Activated naive CD8-positive, alpha-beta T cell treated with anti-CD3 and anti-CD28 coated beads, Interleukin-2, amount 50 U/mL, for 24 hours (primary cell): ENCODE results near the gene ARHGAP24.

Experiments
- ATAC-seq: fragments of 150-1000 bp; cut with Tn5 transposase; one replicate; pipeline ENCODE4 v1.10.0; 2021
- DNase-seq: peaks from one replicate; pipeline ENCODE4 v3.0.0; 2021
- H3K27ac Mint-ChIP-seq: one replicate; pipeline ENCODE4 v1.8.0; 2021; ENCODE audit warnings: mild to moderate bottlenecking, mixed read lengths
- H3K27me3 Mint-ChIP-seq: one replicate; pipeline ENCODE4 v1.8.0; 2021; ENCODE audit warnings: mixed read lengths
- H3K36me3 Mint-ChIP-seq: one replicate; pipeline ENCODE4 v1.8.0; 2021; ENCODE audit warnings: low read depth, mixed read lengths
- H3K4me1 Mint-ChIP-seq: one replicate; pipeline ENCODE4 v1.8.0; 2021; ENCODE audit warnings: mixed read lengths
- H3K4me3 Mint-ChIP-seq: one replicate; pipeline ENCODE4 v1.8.0; 2021; ENCODE audit warnings: mild to moderate bottlenecking, moderate library complexity, mixed read lengths
- H3K9me3 Mint-ChIP-seq: one replicate; pipeline ENCODE4 v1.8.0; 2021; ENCODE audit warnings: mixed read lengths

Gene ARHGAP24

GRCh38 chr4:86034616-86035015 lies 559.7 kb downstream of the ARHGAP24 start:
- Mint-ChIP-seq H3K4me1 (no peaks in the 10 kb centered on the region), H3K27ac (no peak overlapping the region), H3K36me3 (no peaks in the 10 kb centered on the region), H3K4me3 (no peak overlapping the region), H3K27me3 (peaks cover 2% of the 10 kb centered on the region), H3K9me3 (no peaks in the 10 kb centered on the region)
- ATAC-seq: no peak
- no peak for DNase-seq

- no peak for DNase-seq
- H3K4me3 Mint-ChIP-seq: no peak overlapping the region
- no peak overlapping the region for H3K27ac Mint-ChIP-seq
- no peaks in the 10 kb centered on the region for H3K36me3 Mint-ChIP-seq
- H3K27me3 Mint-ChIP-seq: peaks cover 2% of the 10 kb centered on the region
- no peak for ATAC-seq
- no peaks in the 10 kb centered on the region for H3K4me1 Mint-ChIP-seq
- H3K9me3 Mint-ChIP-seq: no peaks in the 10 kb centered on the region
Measured at GRCh38 chr4:86035688-86036087, 560.7 kb downstream of the ARHGAP24 start.

DNA sequence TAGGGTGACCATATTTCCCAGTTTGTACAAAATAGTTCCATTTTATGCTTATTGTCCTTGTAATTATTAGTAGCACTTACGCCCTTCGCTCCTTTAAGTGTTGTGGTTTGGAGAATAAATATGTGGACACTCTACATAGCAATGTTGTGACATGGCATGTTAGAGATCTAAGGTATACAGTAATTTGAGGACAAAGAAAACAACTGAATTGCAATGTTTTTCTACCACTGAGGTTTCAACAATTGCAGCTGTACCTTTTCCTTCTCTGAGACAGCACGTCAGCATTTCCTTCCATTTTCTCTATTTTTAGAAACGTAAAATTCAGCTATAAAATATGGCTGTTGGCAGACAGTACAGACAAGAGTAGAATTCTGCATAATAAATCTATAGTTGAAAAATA lies 561.8 kb downstream of the ARHGAP24 start:
- ATAC-seq: no peak
- Mint-ChIP-seq H3K4me1 (no peaks in the 10 kb centered on the region), H3K27ac (no peak overlapping the region), H3K36me3 (no peaks in the 10 kb centered on the region), H3K4me3 (no peak overlapping the region), H3K9me3 (no peaks in the 10 kb centered on the region), H3K27me3 (peaks cover 2% of the 10 kb centered on the region)
- no peak for DNase-seq

GRCh38 chr4:86038037-86038436 lies 563.1 kb downstream of the ARHGAP24 start:
- H3K4me3 Mint-ChIP-seq: no peak overlapping the region
- DNase-seq (no peak), ATAC-seq (no peak)
- peaks cover 2% of the 10 kb centered on the region for H3K27me3 Mint-ChIP-seq
- no peak overlapping the region for H3K27ac Mint-ChIP-seq
- no peaks in the 10 kb centered on the region for H3K4me1 Mint-ChIP-seq
- H3K9me3 Mint-ChIP-seq: no peaks in the 10 kb centered on the region
- H3K36me3 Mint-ChIP-seq: no peaks in the 10 kb centered on the region

DNA sequence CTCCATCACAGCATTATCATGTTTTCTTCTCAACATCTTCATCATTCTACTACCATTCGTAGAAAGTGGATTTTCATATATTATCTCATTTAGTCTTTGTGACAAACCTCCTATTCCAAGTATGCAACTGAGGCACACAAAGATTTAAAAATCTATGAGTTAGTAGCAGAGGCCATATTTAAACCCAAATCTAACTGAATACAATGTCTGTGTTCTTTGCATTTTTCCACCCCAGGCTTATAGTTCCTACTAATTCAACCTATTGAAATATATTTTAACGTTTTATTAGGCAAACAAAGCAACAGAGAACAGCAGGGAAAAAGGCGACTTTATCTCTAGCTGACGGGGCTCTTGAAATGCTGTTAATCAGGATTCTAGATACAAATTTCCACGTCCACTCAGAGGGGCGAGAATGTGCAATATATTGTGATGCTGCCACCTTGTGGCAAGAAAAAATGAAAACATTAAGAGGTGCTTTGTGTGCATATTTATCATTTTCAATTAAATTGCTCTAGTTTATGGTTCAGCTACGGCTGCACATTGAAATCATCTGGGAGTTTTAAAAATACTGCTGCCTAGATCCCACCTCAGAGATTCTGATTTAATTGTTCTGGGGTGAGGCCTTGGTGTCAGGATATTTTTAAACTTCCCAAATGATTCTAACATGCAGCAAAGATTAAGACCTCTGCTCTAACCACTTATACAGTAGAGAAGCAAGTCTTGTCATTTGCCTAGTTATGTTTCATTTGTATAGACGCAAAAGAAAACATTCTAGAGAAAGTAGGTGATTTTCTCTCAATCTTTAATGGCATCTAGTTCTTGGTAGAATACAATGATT lies 569.0 kb downstream of the ARHGAP24 start:
- Mint-ChIP-seq H3K27ac (no peak overlapping the region), H3K4me3 (no peak overlapping the region), H3K4me1 (no peaks in the 10 kb centered on the region), H3K27me3 (no peaks in the 10 kb centered on the region), H3K9me3 (no peaks in the 10 kb centered on the region), H3K36me3 (no peaks in the 10 kb centered on the region)
- DNase-seq (peak; percentile 2), ATAC-seq (no peak)

GRCh38 chr4:86044593-86044985 lies 569.6 kb downstream of the ARHGAP24 start:
- H3K4me3 Mint-ChIP-seq: no peak overlapping the region
- ATAC-seq: no peak
- no peaks in the 10 kb centered on the region for H3K4me1 Mint-ChIP-seq
- DNase-seq: no peak
- no peaks in the 10 kb centered on the region for H3K27me3 Mint-ChIP-seq
- H3K27ac Mint-ChIP-seq: no peak overlapping the region
- no peaks in the 10 kb centered on the region for H3K36me3 Mint-ChIP-seq
- no peaks in the 10 kb centered on the region for H3K9me3 Mint-ChIP-seq

GRCh38 chr4:86048426-86048825 lies 573.5 kb downstream of the ARHGAP24 start:
- no peak overlapping the region for H3K27ac Mint-ChIP-seq
- H3K36me3 Mint-ChIP-seq: no peaks in the 10 kb centered on the region
- H3K27me3 Mint-ChIP-seq: no peaks in the 10 kb centered on the region
- H3K4me3 Mint-ChIP-seq: no peak overlapping the region
- no peaks in the 10 kb centered on the region for H3K4me1 Mint-ChIP-seq
- ATAC-seq (no peak), DNase-seq (no peak)
- no peaks in the 10 kb centered on the region for H3K9me3 Mint-ChIP-seq

GRCh38 chr4:86050496-86050895 lies 575.5 kb downstream of the ARHGAP24 start:
- no peak for ATAC-seq
- Mint-ChIP-seq H3K9me3 (no peaks in the 10 kb centered on the region), H3K27ac (no peak overlapping the region), H3K36me3 (no peaks in the 10 kb centered on the region), H3K27me3 (no peaks in the 10 kb centered on the region), H3K4me3 (no peak overlapping the region), H3K4me1 (no peaks in the 10 kb centered on the region)
- no peak for DNase-seq
